ENCODE measurements around the gene CLEC18B.
"Not testable (repeated sequence)": the region's sequence is repeated elsewhere in the genome, so short reads cannot be mapped to it uniquely, and the experiment has no call there.

The CLEC18B gene

GRCh38 chr16:74420612-74421481 lies at the start of gene CLEC18B:
TSS of gene CLEC18B (minus strand) at chr16:74421478. CDS start at chr16:74421270, 208 bp downstream.
- not testable (repeated sequence) for DNase-seq

GRCh38 chr16:74469946-74470478 lies 48.7 kb upstream of the CLEC18B start:
- no peak for DNase-seq

DNA sequence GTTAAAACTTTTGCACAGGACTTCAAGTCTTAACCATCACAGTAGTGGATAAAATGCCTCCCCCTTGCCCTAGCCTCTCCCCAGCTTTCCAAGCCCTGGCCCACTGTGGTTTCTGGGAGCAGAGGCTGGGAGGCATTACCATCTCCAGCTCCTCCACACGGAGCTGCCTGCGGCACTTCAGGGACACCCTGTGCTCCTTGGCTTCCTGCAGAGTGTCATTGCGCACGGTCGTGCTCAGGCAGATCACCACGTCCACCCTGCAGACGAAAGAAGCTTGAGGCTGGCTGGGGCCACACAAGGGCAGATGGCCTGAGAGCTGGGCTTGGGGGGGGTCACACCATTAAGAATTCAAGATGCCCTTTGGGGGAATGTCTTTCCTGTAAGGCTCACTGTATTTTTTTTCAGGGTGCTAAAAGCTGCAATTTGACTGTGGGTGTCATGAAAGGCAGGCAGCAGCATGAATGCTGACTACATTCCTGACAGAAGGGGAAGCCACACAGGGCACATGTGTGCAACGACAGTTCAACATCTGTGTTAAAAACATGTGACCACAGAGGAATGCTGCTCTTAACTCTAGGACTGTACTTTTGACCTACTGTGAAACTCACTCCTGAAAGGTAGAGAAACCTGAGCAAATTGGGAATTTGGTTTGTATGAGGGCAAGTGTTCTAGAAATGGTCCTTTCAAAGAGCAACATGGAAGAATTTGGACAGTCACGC lies 47.7 kb upstream of the CLEC18B start:
- no peak for DNase-seq

GRCh38 chr16:74466872-74467271 lies 45.6 kb upstream of the CLEC18B start:
- DNase-seq, result no peak

GRCh38 chr16:74465851-74466685 lies 44.8 kb upstream of the CLEC18B start:
- DNase-seq, result no peak

GRCh38 chr16:74465281-74465680 lies 44.0 kb upstream of the CLEC18B start:
- DNase-seq, result no peak

- no peak for DNase-seq
Measured at GRCh38 chr16:74463888-74464287, 42.6 kb upstream of the CLEC18B start.

GRCh38 chr16:74462361-74462760 lies 41.1 kb upstream of the CLEC18B start:
- DNase-seq, result no peak

GRCh38 chr16:74461826-74462225 lies 40.5 kb upstream of the CLEC18B start:
- DNase-seq, result no peak

DNA sequence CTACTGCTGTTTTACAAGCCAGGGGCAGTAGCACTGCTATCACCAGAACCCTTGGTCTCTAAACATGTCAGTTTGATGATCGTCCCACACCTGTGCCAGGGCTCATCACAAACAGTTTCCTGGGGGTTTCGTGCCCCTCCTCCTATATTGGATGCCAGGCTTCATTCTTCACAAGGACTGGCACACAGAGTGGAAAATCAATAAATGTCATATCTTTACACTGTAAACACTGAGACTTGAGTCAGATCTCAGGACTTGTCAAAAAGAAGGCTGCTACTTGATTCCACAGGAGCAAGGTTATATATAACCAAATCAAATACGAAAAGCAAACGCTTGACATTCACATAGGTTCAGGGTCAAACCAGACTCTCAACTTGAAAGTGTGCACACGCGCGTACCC lies 39.3 kb upstream of the CLEC18B start:
- DNase-seq, result no peak

- DNase-seq, result no peak
Measured at GRCh38 chr16:74456290-74456625, 35.0 kb upstream of the CLEC18B start.

- no peak for DNase-seq
Measured at GRCh38 chr16:74455619-74456289, 34.5 kb upstream of the CLEC18B start.

- no peak for DNase-seq
Measured at GRCh38 chr16:74455213-74455612, 33.9 kb upstream of the CLEC18B start.

DNA sequence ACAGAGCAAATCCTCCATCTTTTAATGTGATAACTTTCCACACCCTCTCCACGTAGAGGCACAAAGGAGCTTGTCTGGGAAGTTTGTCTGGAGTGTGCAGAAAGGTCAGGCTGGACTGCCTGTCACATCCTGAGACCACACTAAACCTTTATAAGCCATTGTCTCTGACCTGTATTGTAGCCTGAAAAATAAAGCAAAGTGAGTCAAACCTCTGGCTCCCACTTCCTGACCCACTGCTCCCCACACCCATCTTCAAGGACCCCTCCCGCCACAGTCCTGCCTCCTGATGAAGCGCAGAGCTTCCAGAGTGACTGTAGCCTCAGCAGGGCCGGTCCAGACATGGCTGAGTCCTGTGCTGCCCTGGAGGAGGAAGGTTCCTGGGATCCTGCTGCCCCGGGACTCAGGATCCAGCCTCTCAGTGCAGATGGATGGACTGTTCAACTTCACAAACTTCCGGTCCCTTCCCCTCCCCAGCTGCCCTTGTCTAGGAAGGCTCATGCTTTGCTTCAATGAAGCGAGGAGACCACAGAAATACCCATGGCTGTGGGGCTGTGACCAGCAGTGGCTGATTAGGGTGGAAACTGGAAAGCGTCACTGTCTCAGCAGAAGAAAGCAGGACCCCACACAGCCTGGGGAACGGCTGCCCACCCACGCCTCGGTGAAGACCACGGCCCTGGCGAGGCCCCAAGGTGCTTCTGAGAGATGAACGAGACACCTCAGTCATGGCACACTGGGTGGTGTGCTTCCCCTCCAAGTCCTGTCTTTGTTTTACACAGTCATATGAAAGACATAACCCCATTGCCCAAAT lies 30.9 kb upstream of the CLEC18B start:
- no peak for DNase-seq

DNA sequence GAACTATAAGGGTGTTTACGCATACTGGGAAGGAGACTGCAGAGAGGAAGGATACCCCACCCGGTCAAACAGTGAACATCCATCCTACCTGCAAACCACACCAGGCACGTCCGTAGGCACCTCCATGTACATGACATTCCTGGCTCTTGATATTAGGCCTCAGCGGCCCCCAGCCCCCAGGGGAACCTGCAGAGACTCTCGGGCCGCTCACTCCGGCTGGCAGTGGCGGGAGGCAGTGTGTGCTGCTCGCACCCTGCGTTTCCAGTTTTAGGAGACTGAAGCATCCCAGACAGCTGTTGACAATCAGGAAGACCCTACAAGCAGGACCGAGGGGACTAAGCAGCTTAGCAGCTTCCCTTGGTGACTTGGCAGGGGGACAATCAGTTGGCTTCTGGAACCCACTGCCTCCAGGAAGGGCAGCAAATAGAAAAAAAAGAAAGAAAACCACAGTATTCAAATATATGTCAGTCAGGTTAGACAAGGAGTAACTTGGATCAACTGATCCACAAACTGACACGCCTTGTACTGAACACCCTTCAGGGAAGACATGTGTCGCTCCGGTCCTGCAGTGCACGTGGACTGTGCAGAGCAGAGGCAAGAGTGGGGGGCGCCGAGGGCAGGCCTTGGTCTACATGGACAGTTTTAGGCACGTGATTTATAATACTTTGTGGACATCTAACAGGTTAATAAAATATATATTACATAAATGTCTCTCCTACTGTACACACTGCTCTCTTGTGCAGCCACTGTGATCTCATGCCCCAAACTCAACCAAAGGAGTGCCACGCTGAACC lies 29.9 kb upstream of the CLEC18B start:
- DNase-seq, result no peak

DNA sequence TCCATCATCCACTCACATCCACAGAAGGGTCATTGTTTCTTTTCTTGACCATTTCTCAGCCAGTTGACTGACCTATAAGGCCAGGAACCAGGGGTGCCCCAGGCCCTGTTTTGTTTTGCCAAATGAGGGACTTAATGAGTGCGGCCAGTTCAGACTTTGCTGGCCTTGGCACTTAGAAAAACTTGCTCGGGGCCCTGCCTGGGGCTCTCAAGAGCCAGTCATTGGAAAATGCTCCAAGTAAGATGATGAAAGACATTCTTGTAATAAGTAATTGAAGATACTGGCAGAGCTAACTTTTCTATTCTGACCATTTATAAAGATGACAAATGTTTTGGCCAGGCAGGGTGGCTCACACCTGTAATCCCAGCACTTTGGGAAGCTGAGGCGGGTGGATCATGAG lies 29.0 kb upstream of the CLEC18B start:
- DNase-seq, result no peak

- DNase-seq, result no peak
Measured at GRCh38 chr16:74449470-74449869, 28.2 kb upstream of the CLEC18B start.

DNA sequence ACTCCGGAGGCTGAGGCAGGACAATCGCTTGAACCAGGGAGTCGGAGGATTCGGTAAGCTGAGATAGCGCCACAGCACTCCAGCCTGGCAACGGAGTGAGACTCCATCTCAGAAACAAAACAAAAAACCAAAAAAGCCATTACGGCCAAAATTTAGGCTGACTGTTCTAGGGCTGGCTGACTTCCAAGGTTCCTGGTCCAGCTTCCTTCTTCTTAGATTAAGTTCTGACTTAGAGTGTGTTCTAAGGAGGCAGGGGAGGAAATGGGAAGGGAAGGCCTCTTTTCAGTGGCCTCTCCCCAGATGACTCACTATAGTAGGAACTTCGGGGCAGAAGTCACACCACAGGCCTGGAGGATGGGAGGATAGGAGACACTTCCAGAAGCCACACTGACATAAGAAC lies 27.7 kb upstream of the CLEC18B start:
- DNase-seq, result peak in 1 of 2 donors; percentile 17

- no peak for DNase-seq
Measured at GRCh38 chr16:74447578-74447977, 26.3 kb upstream of the CLEC18B start.

- no peak for DNase-seq
Measured at GRCh38 chr16:74446866-74447265, 25.6 kb upstream of the CLEC18B start.

Data from hippocampal formation (tissue), 2 donors.